Erythroblast (primary cell): ENCODE measurements around the gene CORO2A.

Experiments used
- GATA1 ChIP-seq: IDR thresholded peaks from 2 replicates; pipeline ENCODE4 v1.6.1; 2011; ENCODE audit warnings: low read depth, mild to moderate bottlenecking, control low read depth, low read length, moderate library complexity
- POLR2A ChIP-seq: IDR thresholded peaks from 2 replicates; pipeline ENCODE4 v1.6.1; 2011; ENCODE audit warnings: mild to moderate bottlenecking, low read length

GRCh38 chr9:98195671-98196070 is 3.2 kb upstream of the CORO2A start:
- TF ChIP-seq POLR2A, result no peak
- no peak for TF ChIP-seq GATA1
